Loucy (cell line): ENCODE measurements around the gene PRPF38B.

Experiments used
- EZH2phosphoT487 ChIP-seq: fragments of 200-600 bp; IDR thresholded peaks from 2 replicates; pipeline ENCODE4 v1.6.1; 2018; ENCODE audit warnings: antibody characterized with exemption, mild to moderate bottlenecking, moderate library complexity, borderline replicate concordance
- TF ChIP-seq, protein P1 (sequence below): fragments of 200-600 bp; sonication (generic); conservative IDR thresholded peaks from 2 replicates; pipeline ENCODE4 v1.5.1; 2014; ENCODE audit warnings: mild to moderate bottlenecking, antibody characterized with exemption, low read length

DNA sequence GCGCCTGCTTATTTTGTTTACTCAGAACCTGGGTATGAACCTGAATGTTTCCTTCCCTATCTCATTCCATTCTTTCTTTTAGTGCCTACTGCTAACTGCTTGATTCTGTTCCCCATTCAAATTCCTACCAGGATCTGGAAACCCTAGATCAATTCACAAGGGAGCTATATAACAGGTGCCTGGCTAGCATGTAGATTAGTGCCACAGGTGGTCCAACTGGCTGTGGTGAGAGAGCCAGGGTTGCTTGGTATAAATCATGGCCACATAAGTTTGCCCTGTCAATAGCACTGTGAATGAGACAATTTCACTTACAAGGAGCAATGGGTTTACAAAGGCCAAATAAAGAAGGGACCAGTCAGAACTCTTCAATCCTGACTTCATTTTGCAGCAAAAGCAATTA lies 6.6 kb upstream of the PRPF38B start:
- TF ChIP-seq, protein P1, sequence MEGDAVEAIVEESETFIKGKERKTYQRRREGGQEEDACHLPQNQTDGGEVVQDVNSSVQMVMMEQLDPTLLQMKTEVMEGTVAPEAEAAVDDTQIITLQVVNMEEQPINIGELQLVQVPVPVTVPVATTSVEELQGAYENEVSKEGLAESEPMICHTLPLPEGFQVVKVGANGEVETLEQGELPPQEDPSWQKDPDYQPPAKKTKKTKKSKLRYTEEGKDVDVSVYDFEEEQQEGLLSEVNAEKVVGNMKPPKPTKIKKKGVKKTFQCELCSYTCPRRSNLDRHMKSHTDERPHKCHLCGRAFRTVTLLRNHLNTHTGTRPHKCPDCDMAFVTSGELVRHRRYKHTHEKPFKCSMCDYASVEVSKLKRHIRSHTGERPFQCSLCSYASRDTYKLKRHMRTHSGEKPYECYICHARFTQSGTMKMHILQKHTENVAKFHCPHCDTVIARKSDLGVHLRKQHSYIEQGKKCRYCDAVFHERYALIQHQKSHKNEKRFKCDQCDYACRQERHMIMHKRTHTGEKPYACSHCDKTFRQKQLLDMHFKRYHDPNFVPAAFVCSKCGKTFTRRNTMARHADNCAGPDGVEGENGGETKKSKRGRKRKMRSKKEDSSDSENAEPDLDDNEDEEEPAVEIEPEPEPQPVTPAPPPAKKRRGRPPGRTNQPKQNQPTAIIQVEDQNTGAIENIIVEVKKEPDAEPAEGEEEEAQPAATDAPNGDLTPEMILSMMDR: no peak
- TF ChIP-seq EZH2phosphoT487: no peak
